Measurements from ENCODE around the gene HS3ST5.

- no peak for TF ChIP-seq POLR2AphosphoS5 (IDR thresholded peaks at IDR 0.05; ENCODE audit: low read depth, low read length)
- TF ChIP-seq SIN3A (IDR thresholded peaks at IDR 0.05; ENCODE audit: borderline replicate concordance, insufficient read depth, low read length) = no peak
These were observed 287.1 kb downstream of the HS3ST5 start for GRCh38 chr6:114055763-114056162.

All from PFSK-1 (cell line).